GM19438 (cell line): ENCODE measurements around the gene STRC.
"Not testable (repeated sequence)": the region's sequence is repeated elsewhere in the genome, so short reads cannot be mapped to it uniquely, and the experiment has no call there.

Source experiments
- ATAC-seq: cut with Tn5 transposase; IDR thresholded peaks from one replicate; pipeline ENCODE4 v1.9.1; 2021; ENCODE audit warnings: low read depth; ENCODE audit not compliant: unreplicated experiment

Gene STRC

DNA sequence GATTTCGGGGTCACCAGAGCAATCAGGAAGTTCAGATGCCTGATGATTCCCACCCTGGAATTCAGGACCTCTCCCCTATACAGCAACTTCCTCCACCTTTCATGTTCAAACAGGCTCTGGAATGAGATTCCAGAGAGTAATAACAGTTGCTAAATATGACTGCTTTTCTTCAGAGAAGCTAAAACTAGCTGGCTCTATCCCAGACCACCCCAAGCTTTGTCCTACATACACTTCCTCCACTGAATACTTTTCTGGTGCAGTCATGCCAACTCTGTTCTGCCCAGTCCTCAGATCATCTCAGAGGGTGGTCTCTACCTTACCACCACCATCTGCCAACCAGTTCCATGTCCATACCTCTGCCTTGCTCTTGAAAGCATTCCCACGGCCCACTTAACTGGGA, 52.0 kb downstream of the STRC start:
- not testable (repeated sequence) for ATAC-seq

DNA sequence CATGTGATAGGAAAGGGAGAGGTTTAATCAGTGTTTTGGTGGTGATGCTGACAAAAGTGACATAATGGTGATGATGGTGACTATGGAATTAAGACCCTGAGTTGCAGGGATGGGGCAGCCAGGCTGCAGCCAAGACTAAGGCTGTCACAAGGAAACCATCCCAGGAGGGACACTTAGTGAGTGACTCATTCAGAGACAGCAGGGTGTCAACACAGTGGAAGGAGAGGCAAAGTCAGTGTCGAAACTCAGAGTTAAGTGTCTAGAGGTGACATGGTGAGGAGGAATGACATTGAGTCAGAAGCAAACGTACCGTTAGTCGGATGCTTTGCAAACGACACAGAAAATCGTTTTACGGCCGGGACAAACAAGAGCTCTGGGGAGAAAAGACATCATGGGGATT, 54.8 kb downstream of the STRC start:
- not testable (repeated sequence) for ATAC-seq

DNA sequence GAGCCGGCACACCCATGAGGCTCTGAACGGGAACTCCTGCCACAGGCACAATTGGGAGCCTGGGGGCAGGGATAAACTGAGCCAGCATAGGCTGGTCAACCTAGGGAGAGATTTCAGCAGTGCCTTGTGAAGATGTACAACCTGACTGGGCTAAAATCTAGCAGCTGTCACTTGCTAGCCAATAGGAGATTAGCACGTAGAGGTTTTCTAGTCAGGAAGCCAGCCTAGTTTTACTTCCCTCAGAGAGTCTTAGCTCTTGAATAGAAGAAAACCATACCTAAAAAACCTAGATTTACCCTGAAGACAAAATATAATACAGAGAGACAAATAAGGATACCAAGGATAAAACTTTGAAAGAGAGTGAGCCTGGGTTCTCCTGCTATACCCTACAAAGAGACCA, 55.8 kb downstream of the STRC start:
- ATAC-seq = not testable (repeated sequence)

DNA sequence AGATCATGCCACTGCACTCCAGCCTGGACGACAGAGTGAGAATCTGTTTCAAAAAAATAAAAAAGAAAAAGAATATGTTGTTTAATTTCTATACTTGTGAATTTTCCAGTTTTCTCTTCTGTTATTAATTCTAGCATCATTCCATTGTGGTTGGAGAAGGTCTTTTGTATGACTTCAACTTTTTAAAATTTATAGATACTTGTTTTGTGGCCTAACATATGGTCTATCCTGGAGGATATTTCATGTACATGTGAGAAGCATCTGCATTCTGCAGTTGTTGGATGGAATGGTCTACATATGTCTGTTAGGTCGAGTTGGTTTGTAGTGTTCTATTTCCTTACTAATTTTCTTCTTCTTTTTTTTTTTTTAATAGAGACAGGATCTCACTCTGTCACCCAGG, 65.6 kb downstream of the STRC start:
- ATAC-seq = no peak

DNA sequence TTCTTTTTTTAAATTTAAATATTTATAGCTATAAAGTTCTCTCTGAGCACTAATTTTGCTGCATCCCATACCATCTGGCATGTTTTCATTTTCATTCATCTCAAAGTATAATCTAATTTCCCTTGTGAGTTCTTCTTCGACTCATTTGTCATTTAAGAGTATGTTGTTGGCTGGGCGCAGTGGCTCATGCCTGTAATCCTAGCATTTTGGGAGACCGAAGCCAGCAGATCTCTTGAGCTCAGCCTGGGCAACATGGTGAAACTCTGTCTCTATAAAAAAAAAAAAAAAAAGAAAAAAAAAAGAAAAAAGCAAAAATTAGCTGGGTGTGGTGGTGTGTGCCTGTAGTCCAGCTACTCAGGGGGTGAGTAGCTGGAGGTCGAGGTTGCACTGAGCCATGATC, 66.3 kb downstream of the STRC start:
- ATAC-seq = no peak

DNA sequence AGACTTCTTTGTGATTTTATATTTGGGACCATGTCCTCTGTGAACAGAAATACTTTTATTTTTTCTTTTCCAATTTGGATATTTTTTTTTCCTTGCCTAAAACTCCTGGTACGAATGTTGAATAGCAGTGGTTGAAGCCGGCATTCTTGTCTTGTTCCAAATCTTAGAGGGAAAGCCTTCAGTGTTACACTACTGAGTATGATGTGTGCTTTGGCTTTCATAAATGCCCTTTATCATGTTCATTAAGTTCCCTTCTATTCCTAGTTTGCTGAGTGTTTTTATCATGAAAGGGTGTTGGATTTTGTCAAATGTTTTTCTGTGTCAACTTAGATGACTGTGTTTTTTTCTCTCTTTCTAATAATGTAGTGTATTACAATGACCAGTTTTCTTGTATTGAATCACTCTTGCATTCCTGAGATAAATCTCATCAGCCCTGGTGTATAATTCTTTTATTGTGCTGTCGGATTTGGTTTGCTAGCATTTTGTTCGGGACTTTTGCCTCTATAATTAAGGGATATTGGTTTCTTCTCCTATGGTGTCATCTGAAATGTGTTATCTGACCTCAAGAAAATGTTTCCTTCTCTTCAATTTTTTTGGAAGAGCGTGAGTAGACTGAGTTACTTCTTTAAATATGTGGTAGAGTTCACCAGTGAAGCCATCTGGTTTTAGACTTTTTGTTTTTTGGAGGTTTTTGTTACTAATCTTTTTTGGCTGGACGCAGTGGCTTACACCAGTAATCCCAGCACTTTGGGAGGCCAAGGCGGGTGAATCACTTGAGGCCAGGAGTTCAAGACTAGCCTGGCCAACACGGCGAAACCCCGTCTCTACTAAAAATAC, 67.9 kb downstream of the STRC start:
- ATAC-seq = no peak
